RWPE1 (cell line): Measurements from ENCODE around the gene HYAL3.

Experiments
- CTCF ChIA-PET: fragments of 350-600 bp; sonication (Branson Sonifier 250); formaldehyde crosslinking; extraction: SDS; loops from one replicate; lab custom pipeline; 2021; lab: Yijun Ruan, JAX
- POLR2A ChIA-PET: fragments of 400-600 bp; formaldehyde crosslinking; extraction: SDS; loops from one replicate; lab custom pipeline; 2020; ENCODE audit warnings: antibody characterized with exemption; ENCODE audit not compliant: low non-redundant PET; lab: Yijun Ruan, JAX
- DNase-seq: peaks from one replicate; pipeline ENCODE4 v3.0.0; 2012; ENCODE audit warnings: low spot score
- H3K27ac ChIP-seq: fragments of 450-650 bp; 2 replicates; pipeline ENCODE4 v1.5.1; 2017
- TF ChIP-seq, protein P1 (sequence below): fragments of 450-650 bp; conservative IDR thresholded peaks from 2 replicates; pipeline ENCODE4 v1.5.1; 2017; ENCODE audit warnings: low read depth, mild to moderate bottlenecking

HYAL3 gene

DNA sequence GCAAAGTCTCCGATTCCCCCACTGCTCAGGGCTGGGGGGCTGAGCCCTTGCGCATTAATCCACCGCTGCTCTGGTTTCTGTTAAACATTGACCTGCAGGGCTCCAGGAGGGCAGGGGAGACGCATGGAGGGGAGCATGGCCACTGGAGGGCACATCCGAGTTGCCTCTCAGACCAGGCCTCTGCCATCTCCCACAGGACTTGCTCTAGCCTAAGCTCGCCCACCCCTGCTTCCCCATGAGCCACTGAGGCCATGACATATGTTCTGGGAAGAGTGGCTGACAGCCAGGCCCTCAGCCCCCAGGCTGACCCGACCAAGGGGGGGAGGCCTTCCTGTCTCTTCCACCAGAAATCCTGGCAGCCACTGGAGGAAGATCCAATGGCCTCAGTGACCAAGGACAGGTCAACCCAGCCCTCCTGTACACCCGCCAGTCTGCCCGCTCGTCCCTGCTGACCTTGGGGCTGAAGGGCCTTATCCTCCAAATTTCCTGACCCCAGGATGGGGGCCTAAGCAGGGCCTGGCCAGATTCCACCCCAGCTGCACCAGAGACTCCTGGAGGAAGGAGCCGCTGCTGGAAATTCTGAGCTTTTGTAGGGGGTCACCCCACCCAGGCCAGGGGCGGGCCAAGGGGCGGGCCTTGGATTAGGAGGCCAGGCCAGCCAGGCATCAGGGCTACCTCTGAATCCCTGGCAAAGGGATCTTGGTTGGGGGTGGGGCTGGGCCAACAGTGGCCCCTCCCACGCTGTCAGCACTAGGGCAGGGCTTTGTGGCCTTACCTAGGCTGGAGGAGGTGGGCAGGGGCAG, 4.0 kb upstream of the HYAL3 start, which contains the start of gene HYAL1:
Gene HYAL1, minus strand, starts transcription at position 562 of the 803 bp plus-strand sequence. CDS start 618 bp downstream, outside the sequence.
- TF ChIP-seq, protein P1, sequence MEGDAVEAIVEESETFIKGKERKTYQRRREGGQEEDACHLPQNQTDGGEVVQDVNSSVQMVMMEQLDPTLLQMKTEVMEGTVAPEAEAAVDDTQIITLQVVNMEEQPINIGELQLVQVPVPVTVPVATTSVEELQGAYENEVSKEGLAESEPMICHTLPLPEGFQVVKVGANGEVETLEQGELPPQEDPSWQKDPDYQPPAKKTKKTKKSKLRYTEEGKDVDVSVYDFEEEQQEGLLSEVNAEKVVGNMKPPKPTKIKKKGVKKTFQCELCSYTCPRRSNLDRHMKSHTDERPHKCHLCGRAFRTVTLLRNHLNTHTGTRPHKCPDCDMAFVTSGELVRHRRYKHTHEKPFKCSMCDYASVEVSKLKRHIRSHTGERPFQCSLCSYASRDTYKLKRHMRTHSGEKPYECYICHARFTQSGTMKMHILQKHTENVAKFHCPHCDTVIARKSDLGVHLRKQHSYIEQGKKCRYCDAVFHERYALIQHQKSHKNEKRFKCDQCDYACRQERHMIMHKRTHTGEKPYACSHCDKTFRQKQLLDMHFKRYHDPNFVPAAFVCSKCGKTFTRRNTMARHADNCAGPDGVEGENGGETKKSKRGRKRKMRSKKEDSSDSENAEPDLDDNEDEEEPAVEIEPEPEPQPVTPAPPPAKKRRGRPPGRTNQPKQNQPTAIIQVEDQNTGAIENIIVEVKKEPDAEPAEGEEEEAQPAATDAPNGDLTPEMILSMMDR = no peak; the same call in 1 of the 2 replicates
- DNase-seq = no peak
- ChIA-PET CTCF (interaction anchor here (0.6 kb wide), 1 partner anchor 784 kb away, joined by 3 read pairs; no protein-coding TSS in a partner anchor), POLR2A (no interaction called here)
- H3K27ac ChIP-seq = peak within 1 kb of the TSS; percentile 93

DNA sequence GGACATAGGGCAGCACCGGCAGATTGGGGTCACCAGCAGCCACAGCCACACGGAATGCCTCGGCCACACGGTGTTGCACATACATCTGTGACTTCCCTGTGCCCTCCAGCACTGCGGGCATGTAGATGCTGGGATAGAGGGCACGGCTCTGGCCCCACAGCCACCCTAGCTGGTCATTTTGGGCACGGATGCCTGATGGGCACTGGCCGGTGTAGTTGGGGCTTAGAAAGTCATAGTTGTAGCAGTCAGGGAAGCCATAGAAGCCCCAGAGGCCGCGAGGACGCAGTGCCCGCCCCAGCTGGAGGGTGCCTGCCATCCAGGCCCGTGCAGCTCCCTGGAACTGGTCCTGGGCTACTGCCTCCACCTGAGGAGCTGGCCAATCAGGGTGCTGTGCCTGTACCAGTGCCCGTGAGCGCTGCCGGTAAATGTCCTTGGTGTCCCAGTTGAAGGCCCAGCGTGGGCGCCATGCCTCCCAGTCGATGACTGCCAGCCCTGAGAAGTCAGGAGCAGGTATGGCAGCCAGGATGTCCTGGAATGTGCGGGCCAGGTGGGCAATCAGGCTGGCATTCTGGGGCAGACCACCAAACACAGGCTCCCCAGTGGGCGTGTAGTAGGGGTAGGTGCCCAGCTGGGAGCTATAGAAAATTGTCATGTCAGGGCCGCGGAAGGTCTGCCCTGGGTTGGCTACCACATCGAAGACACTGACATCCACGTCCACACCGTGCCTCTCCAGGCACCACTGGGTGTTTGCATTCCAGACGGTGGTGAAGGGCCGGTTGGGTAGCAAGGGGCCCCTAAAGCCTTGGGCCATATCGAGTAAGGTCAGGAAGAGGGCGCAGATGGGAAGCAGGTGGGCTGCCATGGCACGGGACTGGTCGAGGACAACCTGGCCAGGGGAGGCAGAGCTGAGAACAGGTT, 3.1 kb upstream of the HYAL3 start:
- TF ChIP-seq, protein P1 = no peak
- ChIA-PET CTCF (no interaction called here), POLR2A (no interaction called here)
- H3K27ac ChIP-seq = peak overlapping the region; percentile 93
- DNase-seq = no peak

DNA sequence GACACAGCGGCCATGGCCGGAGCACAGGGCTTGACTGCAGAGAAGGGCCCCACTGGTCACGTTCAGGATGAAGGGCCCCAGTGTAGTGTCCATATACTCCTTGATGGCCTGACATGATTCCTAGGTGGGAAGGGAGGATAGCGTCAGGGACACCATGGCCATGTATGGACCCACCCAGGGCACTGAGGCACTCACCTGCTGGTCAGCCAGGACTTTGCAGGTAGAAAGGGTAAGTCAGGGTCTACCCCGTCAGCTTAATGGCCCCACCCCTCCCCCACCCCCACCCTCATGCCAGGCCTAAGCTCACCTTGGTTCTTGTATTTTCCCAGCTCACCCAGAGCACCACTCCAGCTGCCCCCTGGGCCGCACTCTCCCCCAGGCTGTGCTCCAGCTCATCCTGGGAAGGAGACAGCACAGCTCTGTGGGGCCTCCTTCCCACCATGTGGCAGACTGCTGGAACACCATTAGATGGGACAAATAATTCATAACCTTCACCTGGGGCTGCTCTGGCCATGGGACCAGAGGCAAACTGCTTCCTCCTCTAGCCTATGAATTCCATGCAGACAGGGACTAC, 1.6 kb upstream of the HYAL3 start:
- no peak for DNase-seq
- ChIA-PET CTCF (no interaction called here), POLR2A (no interaction called here)
- peak overlapping the region; percentile 93 for H3K27ac ChIP-seq
- TF ChIP-seq, protein P1 = no peak

DNA sequence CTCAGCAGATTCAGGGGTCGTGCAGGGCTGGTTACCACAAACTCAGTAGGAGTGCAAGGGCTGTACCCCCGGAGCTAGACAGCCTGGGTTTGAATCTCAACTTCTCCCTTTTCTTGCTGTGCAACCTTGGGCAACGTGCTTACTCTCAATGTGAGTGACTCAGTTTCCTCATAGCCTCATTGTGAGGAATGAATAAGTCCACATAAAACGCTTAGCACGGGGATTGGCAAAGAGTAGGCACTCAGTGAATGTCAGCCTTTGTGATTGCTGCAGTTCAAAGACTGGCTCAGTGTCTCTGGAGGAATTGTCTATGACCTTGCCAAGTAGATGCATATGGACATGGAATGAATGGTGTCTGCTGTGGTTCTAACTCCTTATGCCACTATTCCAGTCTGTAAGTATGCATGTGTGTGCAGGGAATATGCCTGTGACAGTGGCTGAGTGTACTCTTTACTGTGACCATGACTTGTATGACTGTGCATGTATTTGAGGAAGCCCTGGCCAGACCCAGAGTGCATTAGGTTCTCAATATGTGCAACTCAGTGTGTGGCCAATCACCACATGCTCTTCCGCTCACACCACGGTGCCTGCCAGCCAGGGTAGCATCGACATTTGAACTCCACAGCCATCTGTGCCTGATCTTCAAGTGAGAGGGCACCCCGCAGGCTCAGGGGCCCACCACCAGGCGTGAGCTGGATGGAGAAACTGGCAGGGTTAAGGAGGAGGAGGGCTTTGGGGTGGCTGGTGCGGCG, 900 bp upstream of the HYAL3 start:
- TF ChIP-seq, protein P1 = no peak
- ChIA-PET CTCF (interaction anchor here (0.6 to 0.7 kb wide), 2 partner anchors 21 to 40 kb away, joined by 3 to 4 read pairs; partner anchors contain the start of gene RASSF1), POLR2A (interaction anchor here (0.6 to 1.5 kb wide), 3 partner anchors 15 to 24 kb away, joined by 3 to 5 read pairs (median 3); no protein-coding TSS in a partner anchor)
- peak overlapping the region; percentile 93 for H3K27ac ChIP-seq
- no peak for DNase-seq

DNA sequence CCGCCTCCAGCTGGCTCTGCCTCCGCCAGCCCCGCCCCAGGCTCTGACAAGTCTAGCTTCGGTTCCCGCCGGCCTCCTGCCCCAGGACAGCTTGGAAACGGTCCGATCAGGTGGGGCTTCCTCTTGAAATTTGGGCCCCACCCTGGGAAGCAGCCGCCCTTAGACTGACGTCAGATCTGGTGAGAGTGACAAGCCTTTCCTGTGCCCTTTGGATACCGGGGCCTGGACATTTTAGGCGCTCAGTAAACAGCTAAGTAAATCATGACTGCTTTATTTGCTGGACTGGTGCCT, 378 bp upstream of the HYAL3 start:
- H3K27ac ChIP-seq = peak overlapping the region; percentile 93
- TF ChIP-seq, protein P1 = no peak
- ChIA-PET POLR2A (interaction anchor here (0.6 to 1.5 kb wide), 3 partner anchors 16 to 24 kb away, joined by 3 to 5 read pairs (median 3); no protein-coding TSS in a partner anchor), CTCF (interaction anchor here (0.6 to 0.7 kb wide), 2 partner anchors 22 to 41 kb away, joined by 3 to 4 read pairs; partner anchors contain the start of gene RASSF1)
- no peak for DNase-seq
